Prostate gland (tissue), 2 donors: ENCODE data around the gene CEP112.

ENCODE experiments used
- CTCF ChIP-seq, 4 experiments: fragments of 200-600 bp in 2 of 4; fragments of 450-650 bp in 2 of 4; sonication (generic) in 2 of 4; IDR thresholded peaks; 1 replicate in 3 of 4; 2 replicates in 1 of 4; pipeline ENCODE4 v1.5.1; 2016 to 2019; ENCODE audit warnings: antibody characterized with exemption in 4 of 4, mild to moderate bottlenecking in 2 of 4, moderate library complexity in 2 of 4
- POLR2A ChIP-seq: fragments of 450-650 bp; IDR thresholded peaks from one replicate; pipeline ENCODE4 v1.6.1; 2016; ENCODE audit warnings: antibody characterized with exemption, mild to moderate bottlenecking

- no peak for TF ChIP-seq POLR2A
- TF ChIP-seq CTCF (IDR thresholded peaks at IDR 0.05) = no peak
These were observed 173.1 kb downstream of the CEP112 start for GRCh38 chr17:66018786-66019185.
